Right lung (tissue), 5 donors: ENCODE measurements around the gene PIH1D1. TPM values are rescaled to one million over a fixed set of nuclear protein-coding genes. Genes with fewer than 3 reads are reported as not detected.
A peak's percentile ranks its signal among the peaks of the same experiment; 100 is the strongest.
"Not testable (repeated sequence)": the region's sequence is repeated elsewhere in the genome, so short reads cannot be mapped to it uniquely, and the experiment has no call there.

Experiments used
- DNase-seq, 2 donors: peaks; one replicate each; pipeline ENCODE4 v3.0.0-alpha.2; 2013
- polyA plus RNA-seq, 5 donors: library from polyadenylated mRNA; unstranded; fragments of 120-200 nt; gene quantifications; one replicate each; pipeline versions ENCODE4 v1.2.1 to v1.2.3, GENCODE V29; 2013; ENCODE audit warnings: inconsistent platforms in 1 of 5, low replicate concordance in 1 of 5; ENCODE audit not compliant: insufficient read length in 5 of 5, insufficient read depth in 1 of 5

The PIH1D1 gene
- polyA plus RNA-seq, 5 donors, result 66.9 to 88.7 (median 78.2) TPM

DNA sequence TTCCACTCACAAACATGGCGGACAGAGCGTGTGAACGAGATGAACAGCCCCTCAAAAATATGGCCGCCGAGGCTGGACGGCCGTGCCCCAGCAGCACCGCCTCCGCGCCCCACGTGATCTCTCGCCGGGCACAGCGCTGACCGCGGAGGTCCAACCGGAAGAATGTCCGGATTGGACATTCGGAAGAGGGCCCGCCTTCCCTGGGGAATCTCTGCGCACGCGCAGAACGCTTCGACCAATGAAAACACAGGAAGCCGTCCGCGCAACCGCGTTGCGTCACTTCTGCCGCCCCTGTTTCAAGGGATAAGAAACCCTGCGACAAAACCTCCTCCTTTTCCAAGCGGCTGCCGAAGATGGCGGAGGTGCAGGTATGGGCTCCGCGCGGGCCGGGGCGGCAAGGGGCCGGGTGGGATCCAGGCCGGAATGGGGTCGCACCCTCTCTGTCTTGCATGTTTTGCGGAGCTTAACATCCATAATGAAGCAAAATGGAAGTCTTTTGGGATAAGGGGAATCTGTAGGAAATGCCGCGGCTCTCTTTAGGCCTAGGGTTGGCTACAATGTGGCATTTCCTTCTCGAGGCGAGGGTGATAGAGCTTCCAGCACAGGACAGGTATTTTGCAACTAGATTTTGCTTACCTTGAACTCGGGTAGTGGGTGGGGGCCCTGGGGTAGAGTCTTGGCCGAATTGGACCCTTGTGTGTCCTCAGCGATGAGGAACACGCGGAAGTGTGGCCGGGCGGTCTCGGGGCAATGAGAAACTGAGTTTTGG is 35.8 kb upstream of the PIH1D1 start, which contains the start of gene RPL13A:
TSS of gene RPL13A (plus strand) at position 332 of the 769 bp plus-strand sequence. CDS start at position 354, 22 bp downstream.
- DNase-seq, result peak; percentile 100

DNA sequence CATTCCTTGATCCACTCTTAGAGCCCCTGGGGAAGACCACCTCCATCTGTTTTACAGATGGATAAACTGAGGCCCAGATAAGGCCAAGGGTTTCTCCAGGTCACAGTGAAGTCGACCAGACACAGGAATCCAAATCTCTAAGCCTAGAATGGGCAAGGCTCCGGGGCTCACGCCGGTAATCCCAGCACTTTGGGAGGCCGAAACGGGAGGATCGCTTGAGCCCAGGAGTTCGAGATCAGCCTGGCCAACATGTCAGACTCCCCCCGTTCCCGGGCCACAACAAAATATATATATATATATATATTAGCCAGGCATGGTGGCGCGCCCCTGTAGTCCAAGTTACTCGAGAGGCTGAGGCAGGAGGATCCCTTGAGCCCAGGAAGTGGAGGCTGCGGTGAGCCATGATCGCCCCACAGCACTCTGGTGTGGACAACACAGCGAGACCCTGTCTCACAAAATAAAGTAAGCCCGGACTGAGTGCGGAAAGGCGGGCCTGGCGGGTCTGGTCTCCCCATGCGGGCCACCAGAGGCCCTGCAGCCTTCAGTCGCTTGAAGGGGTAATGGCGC is 35.2 kb upstream of the PIH1D1 start:
- no peak for DNase-seq

DNA sequence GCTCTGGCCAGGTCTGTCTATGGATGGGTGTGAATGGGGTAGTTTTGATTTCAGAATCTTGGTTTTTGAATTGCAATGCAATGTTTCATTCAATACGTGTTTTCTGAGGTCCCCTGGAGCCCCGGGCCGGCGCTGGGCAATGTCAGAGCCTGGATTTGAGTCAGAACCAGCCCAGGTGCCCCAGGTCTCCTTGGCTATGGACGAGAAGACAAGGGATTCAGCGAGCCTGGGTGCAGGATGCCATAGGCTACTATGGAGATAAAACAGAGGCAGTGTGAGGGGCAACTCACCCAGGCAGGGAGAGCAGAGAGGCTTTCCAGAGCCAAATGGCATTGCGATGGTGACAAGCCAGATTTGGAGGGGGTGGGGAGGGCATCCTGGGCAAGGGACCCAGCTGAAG is 34.6 kb upstream of the PIH1D1 start:
- DNase-seq, result no peak

DNA sequence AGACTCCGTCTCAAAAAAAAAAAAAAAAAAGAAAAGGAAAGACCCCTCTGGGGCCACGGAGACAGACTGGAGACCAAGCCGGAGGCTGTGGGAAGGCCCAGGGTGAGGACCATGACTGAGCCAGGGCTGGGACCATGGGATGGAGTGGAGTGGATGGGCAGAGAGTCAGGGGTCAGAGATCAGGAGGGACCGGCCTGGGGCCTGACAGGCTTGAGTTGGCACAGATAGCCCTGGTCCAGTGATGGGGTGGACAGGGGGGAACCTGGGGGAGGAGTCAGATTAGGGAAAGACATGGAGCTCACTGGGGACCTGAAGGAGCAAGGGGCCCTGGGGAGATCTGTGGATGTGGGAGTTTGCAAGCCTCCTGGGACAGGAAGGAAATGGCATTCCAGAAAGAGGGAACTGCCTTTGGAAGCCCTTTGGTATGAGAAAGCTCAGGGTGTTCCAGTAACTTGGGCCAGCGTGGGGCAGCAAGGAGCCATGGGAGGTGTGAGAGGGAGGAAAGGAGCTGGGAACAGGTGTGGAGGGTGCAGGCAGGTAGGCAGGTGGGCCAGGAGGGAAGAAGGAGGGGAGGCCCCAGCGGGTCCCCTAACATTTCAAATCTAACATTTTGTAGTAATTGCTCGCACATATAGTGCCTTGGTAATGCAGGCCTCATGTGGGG is 29.5 kb upstream of the PIH1D1 start:
- DNase-seq, result no peak

DNA sequence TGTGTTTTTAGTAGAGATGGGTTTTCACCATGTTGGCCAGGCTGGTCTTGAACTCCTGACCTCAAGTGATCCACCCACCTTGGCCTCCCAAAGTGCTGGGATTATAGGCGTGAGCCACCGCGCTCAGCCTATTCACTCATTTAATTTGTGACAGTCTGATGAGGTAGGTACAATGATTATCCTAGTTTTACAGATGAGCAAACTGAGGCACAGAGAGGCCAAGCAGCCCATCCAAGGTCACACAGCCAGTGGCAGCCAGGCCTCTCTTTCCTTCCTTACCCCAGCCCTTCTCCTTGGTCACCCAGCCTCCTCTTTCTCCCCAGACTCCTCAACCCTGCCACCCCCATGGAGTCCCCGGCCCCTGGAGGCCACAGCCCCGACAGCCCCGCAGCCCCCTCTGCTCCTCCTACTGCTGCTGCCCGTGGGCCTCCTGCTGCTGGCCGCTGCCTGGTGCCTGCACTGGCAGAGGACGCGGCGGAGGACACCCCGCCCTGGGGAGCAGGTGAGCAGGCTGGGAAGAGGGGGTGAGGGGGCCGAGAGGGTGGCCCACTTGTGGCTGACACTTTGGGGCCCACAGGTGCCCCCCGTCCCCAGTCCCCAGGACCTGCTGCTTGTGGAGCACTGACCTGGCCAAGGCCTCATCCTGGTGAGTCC is 28.5 kb upstream of the PIH1D1 start:
- no peak for DNase-seq

DNA sequence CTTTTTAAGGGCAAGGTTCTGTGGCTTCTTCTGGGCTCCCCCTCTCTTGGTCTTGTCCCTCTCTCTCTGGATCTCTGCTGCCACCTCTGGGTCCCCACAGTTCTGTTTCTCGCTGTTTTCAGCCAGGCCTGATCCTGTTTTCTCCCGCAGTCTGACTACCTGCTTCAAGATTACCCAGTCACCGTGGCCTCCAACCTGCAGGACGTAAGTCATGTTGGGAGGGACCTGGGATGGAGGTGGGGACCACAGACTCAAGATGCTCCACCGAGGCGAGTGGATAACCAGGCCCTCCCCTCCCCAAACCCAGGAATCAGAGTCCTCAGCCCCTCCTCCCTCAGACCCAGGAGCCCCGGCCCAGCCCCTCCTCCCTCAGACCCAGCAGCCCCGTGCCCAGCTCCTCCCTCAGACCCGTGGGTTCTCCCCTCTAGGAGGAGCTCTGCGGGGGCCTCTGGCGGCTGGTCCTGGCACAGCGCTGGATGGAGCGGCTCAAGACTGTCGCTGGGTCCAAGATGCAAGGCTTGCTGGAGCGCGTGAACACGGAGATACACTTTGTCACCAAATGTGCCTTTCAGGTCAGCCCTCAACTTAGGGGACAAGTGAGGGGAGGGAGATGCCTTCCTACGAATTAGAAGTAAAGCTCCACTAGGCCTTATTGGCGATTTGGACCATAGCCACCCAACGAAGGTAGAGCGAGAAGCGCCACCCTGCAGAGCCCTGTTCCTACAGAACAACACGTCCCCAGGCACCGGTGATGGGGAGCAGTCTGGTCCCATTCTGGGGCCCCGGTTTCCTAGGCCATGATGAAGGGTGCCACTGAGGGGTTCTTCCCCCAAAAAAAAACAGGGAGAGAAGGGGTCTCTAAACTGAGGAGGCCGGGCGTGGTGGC is 24.6 kb upstream of the PIH1D1 start:
- DNase-seq, result no peak

DNA sequence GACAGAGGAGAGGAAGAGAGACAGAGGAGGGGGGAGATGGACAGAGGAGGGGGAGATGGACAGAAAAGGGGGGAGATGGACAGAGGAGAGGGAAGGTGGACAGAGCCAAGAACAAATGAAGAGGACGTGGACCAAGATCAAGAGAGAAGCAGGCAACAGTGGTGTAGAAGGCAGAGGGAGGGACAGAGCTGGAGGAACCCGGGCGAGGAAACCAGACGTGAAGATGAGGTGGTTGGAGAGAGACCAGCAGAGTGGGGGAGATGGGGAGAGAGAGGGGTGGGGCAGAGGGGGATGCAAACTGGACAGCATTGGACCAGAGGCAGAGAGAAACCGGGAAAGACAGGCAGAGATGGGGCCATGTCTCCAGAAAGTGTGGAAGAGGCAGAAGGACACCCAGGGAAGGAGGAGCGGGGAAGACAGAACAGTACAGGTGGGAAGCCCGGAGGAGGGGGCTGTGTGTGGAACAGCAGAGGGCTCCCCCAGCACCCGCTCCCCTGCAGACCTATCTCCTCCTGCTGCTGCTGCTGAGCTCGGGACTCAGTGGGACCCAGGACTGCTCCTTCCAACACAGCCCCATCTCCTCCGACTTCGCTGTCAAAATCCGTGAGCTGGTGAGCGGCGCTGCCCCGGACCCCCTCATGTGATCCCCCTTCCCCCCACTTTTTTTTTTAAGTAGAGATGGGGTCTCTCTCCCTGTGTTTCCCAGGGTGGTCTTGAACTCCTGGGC is 23.7 kb upstream of the PIH1D1 start:
- DNase-seq, result no peak

DNA sequence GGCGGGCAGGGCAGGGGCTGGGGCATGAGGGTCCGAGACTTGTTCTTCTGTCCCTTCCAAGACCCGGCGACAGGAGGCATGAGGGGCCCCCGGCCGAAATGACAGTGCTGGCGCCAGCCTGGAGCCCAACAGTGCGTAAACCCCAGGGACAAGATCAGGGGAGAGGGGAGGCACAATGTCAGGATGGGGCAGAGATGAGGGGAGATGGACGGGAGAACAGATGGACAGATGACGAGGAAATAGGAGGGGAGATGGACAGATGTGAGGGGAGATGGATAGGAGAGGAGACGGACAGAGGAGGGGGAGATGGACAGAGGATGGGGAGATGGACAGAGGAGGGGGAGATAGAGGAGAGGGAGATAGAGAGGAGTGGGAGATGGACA is 22.9 kb upstream of the PIH1D1 start:
- no peak for DNase-seq

DNA sequence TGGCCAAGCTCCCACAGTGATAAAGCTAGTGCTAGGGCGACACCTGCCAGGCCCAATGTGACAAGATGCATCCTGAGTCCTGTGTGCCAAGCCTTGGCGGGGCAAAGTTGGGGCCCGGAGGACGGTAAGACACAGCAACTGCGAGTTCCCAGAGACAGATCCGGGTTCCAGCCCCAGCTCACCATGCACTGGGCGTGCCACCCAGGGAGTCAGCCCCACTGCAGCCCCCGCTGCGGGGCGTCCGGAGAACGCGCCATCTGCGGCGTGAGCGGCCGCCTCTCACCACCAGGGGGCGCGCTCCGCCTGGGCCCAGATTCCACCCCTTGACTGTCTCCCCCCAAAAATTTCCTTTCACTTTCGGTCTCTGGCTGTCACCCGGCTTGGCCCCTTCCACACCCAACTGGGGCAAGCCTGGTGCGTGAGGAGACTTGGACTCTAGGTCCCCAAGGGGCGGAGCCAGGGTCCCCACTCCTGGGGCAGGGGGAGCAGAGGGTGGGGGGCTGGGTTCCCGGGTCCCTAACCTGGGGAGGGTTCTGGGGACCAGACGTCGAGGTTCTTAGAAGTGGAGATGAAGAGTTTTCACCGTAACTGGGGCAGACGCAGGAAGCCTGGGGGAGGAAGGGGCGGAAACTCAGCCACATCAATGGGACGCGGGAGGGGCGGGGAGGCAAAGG is 22.4 kb upstream of the PIH1D1 start, which contains the start of gene FLT3LG:
TSS of gene FLT3LG (plus strand) at position 348 of the 674 bp plus-strand sequence. CDS start 425 bp downstream, outside the sequence.
- peak; percentile 71 to 77 for DNase-seq

DNA sequence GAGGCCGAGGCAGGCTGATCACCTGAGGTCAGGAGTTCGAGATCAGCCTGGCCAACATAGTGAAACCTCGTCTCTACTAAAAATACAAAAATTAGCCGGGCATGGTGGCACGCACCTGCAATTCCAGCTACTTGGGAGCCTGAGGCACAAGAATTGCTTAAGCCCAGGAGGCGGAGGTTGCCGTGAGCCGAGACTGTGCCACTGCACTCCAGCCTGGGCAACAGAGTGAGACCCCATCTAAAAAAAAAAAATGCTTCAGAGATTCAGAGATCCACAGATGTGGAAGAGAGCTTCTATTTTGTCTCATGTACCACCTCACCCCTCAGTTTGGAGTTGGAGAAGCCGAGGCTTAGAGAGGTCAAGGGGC is 21.9 kb upstream of the PIH1D1 start:
- DNase-seq, result not testable (repeated sequence)

DNA sequence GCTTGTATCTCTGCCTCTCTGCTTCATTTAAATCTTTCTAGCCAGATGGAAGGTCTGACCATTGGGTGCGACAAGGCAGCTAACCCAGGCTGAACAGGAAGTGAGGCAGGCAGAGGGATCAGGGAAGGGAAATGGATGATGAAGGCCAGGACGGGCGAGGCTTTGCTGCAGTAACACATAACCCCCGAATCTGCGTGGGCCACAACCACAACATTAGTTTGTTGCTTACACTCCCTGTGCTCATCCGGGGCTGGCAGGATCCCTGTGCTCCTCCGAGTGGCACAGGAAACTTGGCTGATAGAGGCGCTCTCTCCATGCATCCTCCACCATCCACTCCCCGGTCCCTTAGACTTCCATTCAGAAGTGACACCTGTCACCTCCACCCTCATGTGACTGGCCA is 21.3 kb upstream of the PIH1D1 start:
- DNase-seq, result no peak

DNA sequence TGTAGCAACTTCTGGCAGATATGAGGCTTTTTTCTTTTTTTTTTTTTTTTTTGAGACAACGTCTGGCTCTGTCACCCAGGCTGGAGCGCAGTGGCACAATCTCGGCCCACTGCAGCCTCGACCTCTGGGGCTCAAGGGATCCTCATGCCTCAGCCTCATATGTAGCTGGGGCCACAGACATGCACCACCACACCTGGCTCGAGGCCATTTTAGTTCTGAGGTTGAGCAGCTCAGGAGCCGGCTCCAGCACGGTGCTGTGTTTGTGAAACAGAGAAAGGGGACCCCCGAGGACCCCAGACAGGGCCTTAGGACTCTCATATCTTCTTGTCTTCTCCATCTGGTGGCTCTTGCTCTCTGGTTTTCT is 19.0 kb upstream of the PIH1D1 start:
- no peak for DNase-seq

DNA sequence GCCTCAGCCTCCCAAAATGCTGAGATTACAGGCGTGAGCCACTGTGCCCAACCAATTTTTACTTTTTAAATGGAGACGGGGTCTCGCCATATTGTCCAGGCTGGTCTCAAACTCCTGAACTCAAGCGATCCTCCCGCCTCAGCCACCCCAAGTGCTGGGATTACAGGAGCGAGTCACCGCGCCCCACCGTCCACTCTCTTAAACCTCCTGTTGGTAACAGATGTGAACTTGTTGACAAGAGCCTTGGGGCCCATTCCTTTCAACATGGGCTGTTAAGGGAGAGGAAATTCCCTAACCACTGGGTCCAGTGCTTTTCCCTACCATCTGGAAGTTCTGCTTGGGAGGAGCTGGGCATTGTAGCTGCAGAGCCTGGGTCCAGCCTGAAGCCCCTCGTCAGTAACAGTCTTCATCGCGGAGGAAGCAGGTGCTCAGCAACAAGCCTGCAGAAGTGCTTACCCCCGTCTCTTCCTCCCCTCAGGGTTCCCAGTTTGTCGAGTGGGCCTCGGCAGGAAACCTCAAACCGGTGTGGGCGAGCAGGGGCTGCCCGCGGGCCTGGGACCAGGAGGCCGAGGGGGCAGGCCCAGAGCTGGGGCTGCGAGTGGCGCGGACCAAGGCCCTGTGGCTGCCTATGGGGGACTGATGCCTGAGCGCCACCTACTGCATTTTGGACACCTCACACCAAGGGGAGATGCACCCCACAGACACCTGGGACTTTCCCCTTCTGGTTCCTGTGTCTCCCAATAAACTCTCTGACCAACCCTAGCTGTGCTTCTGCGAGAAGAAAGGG is 18.4 kb upstream of the PIH1D1 start:
- no peak for DNase-seq

DNA sequence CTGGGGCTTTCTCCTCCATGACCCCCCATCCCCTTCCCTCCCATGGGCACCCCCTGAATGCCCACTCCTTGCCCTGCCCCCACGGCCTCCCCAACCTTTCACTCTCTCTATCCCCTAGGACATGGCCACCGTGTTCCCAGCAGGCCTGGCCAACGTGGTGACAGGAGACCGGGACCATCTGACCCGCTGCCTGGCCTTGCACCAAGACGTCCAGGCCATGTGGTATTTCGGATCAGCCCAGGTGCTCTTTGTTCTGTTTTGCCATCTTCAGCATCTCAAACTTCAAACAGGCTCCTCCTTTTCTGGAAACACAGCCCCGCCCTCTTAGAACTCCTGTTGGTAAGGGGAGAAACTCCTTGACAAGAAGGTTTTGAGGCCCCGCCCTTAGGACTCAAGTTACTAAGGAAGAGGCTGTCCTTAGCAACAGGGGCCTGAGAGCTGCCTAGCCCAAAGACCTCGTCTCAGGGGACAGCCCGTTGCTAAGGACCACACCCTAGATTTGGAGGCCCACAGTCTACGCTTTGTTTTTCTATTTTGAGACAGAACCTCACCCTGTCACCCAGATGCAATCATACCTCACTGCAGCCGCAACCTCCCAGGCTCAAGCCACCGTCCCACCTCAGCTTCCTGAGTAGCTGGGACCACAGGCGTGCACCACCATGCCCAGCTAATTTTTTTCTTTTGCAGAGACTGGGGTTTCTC is 17.3 kb upstream of the PIH1D1 start:
- no peak for DNase-seq

DNA sequence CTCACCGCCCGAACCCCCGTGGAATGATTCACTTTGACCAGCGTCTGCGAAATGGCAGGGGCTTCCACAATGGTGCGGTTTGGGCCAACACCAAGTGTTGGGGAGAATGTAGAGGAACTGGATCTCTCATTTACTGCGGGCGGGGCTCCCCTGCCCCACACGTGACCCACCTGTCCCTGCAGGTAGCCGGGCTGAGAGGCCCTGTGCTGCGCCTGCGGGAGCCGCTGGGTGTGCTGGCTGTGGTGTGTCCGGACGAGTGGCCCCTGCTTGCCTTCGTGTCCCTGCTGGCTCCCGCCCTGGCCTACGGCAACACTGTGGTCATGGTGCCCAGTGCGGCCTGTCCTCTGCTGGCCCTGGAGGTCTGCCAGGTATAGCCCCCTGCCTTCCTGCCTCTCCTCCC is 16.6 kb upstream of the PIH1D1 start:
- DNase-seq, result no peak

DNA sequence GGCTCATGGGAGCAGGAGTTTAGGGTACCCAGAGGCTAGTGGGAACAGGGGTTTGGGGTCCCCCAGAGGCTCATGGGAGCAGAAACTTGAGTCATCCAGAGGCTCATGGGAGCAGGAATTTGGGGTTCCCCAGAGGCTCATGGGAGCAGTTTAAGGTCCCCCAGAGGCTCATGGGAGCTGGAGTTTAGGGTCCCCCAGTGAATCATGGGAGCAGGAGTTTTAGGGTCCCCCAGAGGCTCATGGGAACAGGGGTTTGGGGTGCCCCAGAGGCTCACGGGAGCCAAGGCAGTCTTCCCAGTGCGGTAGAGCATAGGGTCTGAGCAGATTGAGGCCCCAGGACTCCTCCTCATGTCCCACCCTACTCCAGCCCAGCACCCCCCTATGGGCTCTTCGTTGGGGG is 13.8 kb upstream of the PIH1D1 start:
- no peak for DNase-seq

DNA sequence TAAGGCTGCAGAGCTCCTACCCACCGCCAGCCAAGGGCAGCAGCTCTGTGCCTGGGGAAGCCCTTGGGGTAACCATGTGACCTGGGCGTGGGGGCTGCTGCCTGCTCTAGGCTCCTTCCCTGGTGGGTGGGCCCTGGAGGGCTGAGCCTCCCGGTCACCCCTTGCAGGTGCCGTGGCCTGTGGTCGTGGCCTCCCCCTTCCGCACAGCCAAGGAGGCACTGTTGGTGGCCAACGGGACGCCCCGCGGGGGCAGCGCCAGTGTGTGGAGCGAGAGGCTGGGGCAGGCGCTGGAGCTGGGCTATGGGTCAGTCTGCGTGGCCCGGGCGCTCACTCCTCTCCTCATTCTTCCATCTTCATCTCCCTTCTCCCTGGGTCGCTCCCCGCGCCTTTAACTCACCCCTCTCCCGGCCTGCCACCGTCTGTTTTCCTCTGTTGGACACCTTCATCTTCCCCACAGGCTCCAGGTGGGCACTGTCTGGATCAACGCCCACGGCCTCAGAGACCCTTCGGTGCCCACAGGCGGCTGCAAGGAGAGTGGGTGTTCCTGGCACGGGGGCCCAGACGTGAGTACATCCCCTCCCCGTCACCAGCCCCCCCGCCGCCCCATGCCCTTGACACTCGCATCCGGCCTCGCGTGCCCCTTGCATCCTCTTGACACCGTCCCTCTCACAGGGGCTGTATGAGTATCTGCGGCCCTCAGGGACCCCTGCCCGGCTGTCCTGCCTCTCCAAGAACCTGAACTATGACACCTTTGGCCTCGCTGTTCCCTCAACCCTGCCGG is 12.5 kb upstream of the PIH1D1 start:
- no peak for DNase-seq

DNA sequence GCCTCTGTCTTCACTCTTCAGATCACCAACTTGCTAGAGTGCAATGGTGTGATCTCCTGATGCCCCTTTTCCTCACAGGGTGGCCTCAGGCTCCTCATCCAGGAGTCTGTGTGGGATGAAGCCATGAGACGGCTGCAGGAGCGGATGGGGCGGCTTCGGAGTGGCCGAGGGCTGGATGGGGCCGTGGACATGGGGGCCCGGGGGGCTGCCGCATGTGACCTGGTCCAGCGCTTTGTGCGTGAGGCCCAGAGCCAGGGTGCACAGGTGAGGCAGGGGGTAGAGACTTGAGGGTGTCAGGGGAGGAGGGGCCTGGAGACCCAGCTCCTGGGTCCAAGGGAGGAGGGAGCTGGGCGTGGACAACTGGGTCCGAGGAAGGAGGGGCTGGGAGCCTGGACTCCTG is 10.9 kb upstream of the PIH1D1 start:
- DNase-seq, result no peak
